NCI-H510A treated with DMSO at 0.1 percent for 48 hours (cell line): Measurements from ENCODE around the gene C5orf46.
A peak's percentile ranks its signal among the peaks of the same experiment; 100 is the strongest.

ENCODE experiments used
- DNase-seq: peaks from one replicate; lab custom pipeline; 2025; lab: John Stamatoyannopoulos, UW

Gene C5orf46

GRCh38 chr5:147906326-147907095, at the start of gene C5orf46:
Gene C5orf46 (minus strand): TSS chr5:147906538. CDS start chr5:147906501, 37 bp downstream.
- no peak for DNase-seq

- no peak for DNase-seq
These were observed 48.6 kb upstream of the C5orf46 start for GRCh38 chr5:147954971-147955370.

GRCh38 chr5:147949711-147950573, 43.6 kb upstream of the C5orf46 start:
- peak; percentile 81 for DNase-seq

- DNase-seq: peak; percentile 21
These were observed 40.4 kb upstream of the C5orf46 start for GRCh38 chr5:147946658-147947274.

GRCh38 chr5:147939431-147940114, 33.2 kb upstream of the C5orf46 start:
- DNase-seq: peak; percentile 86

GRCh38 chr5:147935032-147935431, 28.7 kb upstream of the C5orf46 start:
- peak; percentile 65 for DNase-seq

- DNase-seq: no peak
These were observed 24.4 kb upstream of the C5orf46 start for GRCh38 chr5:147930769-147931168.

- no peak for DNase-seq
These were observed 21.6 kb upstream of the C5orf46 start for GRCh38 chr5:147927901-147928300.

GRCh38 chr5:147925020-147925419, 18.7 kb upstream of the C5orf46 start:
- DNase-seq: no peak

GRCh38 chr5:147921136-147921535, 14.8 kb upstream of the C5orf46 start:
- DNase-seq: no peak

GRCh38 chr5:147920420-147921030, 14.2 kb upstream of the C5orf46 start:
- DNase-seq: no peak

- no peak for DNase-seq
These were observed 12.6 kb upstream of the C5orf46 start for GRCh38 chr5:147918899-147919298.

GRCh38 chr5:147918101-147918685, 11.9 kb upstream of the C5orf46 start:
- no peak for DNase-seq

- DNase-seq: no peak
These were observed 7.4 kb upstream of the C5orf46 start for GRCh38 chr5:147913786-147914185.

GRCh38 chr5:147912011-147912410, 5.7 kb upstream of the C5orf46 start:
- DNase-seq: no peak

- DNase-seq: no peak
These were observed 5.1 kb upstream of the C5orf46 start for GRCh38 chr5:147911427-147911826.

GRCh38 chr5:147904110-147904509, 2.2 kb downstream of the C5orf46 start:
- DNase-seq: no peak

GRCh38 chr5:147902609-147903115, 3.7 kb downstream of the C5orf46 start:
- no peak for DNase-seq

- DNase-seq: no peak
These were observed 4.7 kb downstream of the C5orf46 start for GRCh38 chr5:147901599-147902039.

GRCh38 chr5:147898875-147899401, 7.4 kb downstream of the C5orf46 start:
- no peak for DNase-seq

GRCh38 chr5:147895864-147896263, 10.5 kb downstream of the C5orf46 start:
- no peak for DNase-seq
